Uterus (tissue), 2 donors: ENCODE measurements around the gene RPL23.

ENCODE experiments used
- POLR2A ChIP-seq, 2 donors: fragments of 450-650 bp; IDR thresholded peaks; one replicate each; pipeline ENCODE4 v1.6.1; 2016; ENCODE audit warnings: antibody characterized with exemption in 2 of 2, mild to moderate bottlenecking in 1 of 2, moderate library complexity in 1 of 2
- TF ChIP-seq, protein P1 (sequence below), 4 experiments: fragments of 200-600 bp in 2 of 4; fragments of 450-650 bp in 2 of 4; sonication (generic) in 2 of 4; IDR thresholded peaks; one replicate each; pipeline ENCODE4 v1.5.1; 2016 to 2019; ENCODE audit warnings: antibody characterized with exemption in 4 of 4, mild to moderate bottlenecking in 2 of 4, moderate library complexity in 1 of 4

DNA sequence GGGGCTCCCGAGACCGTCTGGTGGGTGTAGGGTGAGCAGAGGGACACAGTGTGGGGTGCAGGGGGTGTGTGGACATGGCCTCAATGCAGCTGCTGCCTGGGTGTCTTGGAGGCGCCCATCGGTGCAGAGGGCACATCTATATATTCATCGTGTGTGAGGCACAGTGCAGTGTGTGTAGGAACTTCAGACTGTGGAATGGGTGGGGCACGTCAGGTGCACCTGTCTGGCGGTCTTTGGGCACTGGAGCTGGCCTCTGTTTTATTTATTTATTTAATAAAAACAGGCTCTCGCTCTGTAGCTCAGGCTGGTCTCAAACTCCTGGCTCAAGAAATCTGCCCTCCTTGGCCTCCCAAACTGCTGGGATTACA, 33.1 kb upstream of the RPL23 start:
- no peak for TF ChIP-seq POLR2A (IDR thresholded peaks at IDR 0.05)
- TF ChIP-seq, protein P1, sequence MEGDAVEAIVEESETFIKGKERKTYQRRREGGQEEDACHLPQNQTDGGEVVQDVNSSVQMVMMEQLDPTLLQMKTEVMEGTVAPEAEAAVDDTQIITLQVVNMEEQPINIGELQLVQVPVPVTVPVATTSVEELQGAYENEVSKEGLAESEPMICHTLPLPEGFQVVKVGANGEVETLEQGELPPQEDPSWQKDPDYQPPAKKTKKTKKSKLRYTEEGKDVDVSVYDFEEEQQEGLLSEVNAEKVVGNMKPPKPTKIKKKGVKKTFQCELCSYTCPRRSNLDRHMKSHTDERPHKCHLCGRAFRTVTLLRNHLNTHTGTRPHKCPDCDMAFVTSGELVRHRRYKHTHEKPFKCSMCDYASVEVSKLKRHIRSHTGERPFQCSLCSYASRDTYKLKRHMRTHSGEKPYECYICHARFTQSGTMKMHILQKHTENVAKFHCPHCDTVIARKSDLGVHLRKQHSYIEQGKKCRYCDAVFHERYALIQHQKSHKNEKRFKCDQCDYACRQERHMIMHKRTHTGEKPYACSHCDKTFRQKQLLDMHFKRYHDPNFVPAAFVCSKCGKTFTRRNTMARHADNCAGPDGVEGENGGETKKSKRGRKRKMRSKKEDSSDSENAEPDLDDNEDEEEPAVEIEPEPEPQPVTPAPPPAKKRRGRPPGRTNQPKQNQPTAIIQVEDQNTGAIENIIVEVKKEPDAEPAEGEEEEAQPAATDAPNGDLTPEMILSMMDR (IDR thresholded peaks at IDR 0.05), result no peak
